ENCODE results near the gene SRPX. TPM values are rescaled to one million over a fixed set of nuclear protein-coding genes. Genes with fewer than 3 reads are reported as not detected.
A peak's percentile ranks its signal among the peaks of the same experiment; 100 is the strongest.

The SRPX gene, protein sequence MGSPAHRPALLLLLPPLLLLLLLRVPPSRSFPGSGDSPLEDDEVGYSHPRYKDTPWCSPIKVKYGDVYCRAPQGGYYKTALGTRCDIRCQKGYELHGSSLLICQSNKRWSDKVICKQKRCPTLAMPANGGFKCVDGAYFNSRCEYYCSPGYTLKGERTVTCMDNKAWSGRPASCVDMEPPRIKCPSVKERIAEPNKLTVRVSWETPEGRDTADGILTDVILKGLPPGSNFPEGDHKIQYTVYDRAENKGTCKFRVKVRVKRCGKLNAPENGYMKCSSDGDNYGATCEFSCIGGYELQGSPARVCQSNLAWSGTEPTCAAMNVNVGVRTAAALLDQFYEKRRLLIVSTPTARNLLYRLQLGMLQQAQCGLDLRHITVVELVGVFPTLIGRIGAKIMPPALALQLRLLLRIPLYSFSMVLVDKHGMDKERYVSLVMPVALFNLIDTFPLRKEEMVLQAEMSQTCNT
- total RNA-seq (not detected), polyA plus RNA-seq (under 1 TPM in 1 of 2 donors, not detected in 1; 0.21 TPM)

DNA sequence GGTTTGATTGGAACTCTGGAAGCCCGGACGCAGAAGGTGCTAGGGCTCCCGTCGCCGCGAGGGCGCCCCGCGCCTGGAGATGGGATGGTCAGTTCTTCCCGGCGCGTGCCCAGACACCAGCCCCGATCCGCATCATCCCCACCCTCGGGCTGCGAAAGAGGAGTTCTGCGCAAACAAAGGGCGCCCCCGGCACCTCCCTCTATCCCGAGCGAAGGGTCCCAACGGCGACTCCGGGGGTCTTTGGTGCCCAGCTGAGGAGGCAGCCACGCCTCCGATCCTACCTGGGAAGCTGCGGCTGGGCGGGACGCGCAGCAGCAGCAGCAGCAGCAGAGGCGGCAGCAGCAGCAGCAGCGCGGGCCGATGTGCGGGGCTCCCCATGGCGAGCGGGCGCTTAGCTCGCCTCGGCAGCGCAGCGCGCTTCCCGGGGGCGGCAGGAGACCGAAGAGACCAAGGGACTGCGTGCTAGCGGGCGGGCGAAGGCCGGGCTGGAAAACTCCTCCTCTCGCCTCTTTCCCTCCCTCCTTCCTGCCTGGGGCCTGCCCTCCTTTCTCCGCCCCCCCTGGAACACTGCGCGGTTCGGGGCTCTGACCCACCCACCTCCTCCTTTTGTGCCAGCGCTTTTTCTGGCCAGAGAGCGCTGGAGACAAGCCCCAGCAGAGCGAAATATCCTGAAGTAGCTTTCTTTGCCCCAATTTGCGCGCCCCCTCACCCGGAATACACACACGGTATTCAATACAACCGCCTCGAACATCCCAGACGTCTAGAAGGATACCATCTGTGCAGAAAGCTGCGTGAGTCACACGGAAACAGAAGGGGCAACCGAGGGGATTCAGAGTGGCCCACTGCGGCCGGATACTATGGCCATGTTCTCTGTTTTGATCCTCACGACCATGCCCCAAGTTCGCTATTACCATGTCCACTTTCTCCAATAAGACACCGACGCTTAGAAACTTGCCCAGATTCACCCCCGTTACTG, at the start of gene SRPX:
Gene SRPX, minus strand, starts transcription at position 457 of the 976 bp plus-strand sequence. Its CDS starts 79 bp downstream, at position 378.
- H3K27me3 Mint-ChIP-seq: peaks cover 19 to 21% of the 10 kb centered on the region in 2 donors
- POLR2A ChIA-PET (ENCODE audit: partially characterized antibody): no interaction called here

DNA sequence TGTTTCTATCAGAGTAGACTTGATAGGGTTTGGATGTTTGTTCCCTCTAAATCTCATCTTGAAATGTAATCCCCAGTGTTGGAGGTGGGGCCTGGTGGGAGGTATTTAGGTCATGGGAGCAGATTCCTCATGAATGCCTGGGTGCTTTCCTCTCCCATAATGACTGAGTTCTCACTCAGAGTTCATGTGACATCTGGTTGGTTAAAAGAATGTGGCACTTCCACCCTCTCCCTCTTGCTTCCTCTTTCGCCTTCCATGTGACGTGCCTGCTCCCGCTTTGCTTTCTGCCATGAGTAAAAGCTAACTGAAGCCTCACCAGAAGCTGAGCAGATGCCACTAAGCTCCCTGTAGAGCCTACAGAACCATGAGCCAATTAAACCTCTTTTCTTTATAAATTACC, 47.3 kb upstream of the SRPX start:
- Histone ChIP-seq H3K27ac (ENCODE audit: low read depth, low read length) (no peak overlapping the region), H3K36me3 (ENCODE audit: insufficient read depth, low read length) (no peaks in the 10 kb centered on the region), H3K27me3 (ENCODE audit: insufficient read depth, low read length) (no peaks in the 10 kb centered on the region), H3K4me3 (ENCODE audit: low read length in 2 of 2) (no peak overlapping the region), H3K9me3 (ENCODE audit: control insufficient read depth in 1 of 2, low read length in 2 of 2) (no peaks in the 10 kb centered on the region), H3K4me1 (ENCODE audit: insufficient read depth, low read length) (no peaks in the 10 kb centered on the region)
- no peak overlapping the region for H3K4me3 Mint-ChIP-seq
- H3K27ac Mint-ChIP-seq: no peak overlapping the region
- intact Hi-C loops (cut with micrococcal nuclease): no loop called here
- peaks cover 12 to 15% of the 10 kb centered on the region in 2 donors for H3K36me3 Mint-ChIP-seq
- DNase-seq: no peak
- ChIA-PET CTCF (ENCODE audit: partially characterized antibody) (no interaction called here), POLR2A (ENCODE audit: partially characterized antibody) (no interaction called here)
- H3K27me3 Mint-ChIP-seq: no peaks in the 10 kb centered on the region
- no peaks in the 10 kb centered on the region for H3K4me1 Mint-ChIP-seq
- H3K9me3 Mint-ChIP-seq: no peaks in the 10 kb centered on the region

More for the DNA sequence above, at the start of gene SRPX:
- Mint-ChIP-seq H3K4me1 (peaks cover 2 to 8% (median 4%) of the 10 kb centered on the region in 4 donors), H3K36me3 (no peaks in the 10 kb centered on the region), H3K4me3 (peak within 1 kb of the TSS; percentile 13 to 74 (median 60)), H3K9me3 (peaks cover 0 to 1% (median 0%) of the 10 kb centered on the region in 8 donors), H3K27ac (no peak within 1 kb of the TSS)
- CTCF ChIA-PET (ENCODE audit: partially characterized antibody): no interaction called here
- Histone ChIP-seq H3K27ac (ENCODE audit: low read depth, low read length) (no peak within 1 kb of the TSS), H3K9me3 (ENCODE audit: control insufficient read depth in 1 of 2, low read length in 2 of 2) (no peaks in the 10 kb centered on the region), H3K36me3 (ENCODE audit: insufficient read depth, low read length) (no peaks in the 10 kb centered on the region), H3K4me3 (ENCODE audit: low read length in 2 of 2) (no peak within 1 kb of the TSS), H3K27me3 (ENCODE audit: insufficient read depth, low read length) (no peaks in the 10 kb centered on the region), H3K4me1 (ENCODE audit: insufficient read depth, low read length) (no peaks in the 10 kb centered on the region)
- intact Hi-C loops (cut with micrococcal nuclease): no loop called here
- no peak for DNase-seq

DNA sequence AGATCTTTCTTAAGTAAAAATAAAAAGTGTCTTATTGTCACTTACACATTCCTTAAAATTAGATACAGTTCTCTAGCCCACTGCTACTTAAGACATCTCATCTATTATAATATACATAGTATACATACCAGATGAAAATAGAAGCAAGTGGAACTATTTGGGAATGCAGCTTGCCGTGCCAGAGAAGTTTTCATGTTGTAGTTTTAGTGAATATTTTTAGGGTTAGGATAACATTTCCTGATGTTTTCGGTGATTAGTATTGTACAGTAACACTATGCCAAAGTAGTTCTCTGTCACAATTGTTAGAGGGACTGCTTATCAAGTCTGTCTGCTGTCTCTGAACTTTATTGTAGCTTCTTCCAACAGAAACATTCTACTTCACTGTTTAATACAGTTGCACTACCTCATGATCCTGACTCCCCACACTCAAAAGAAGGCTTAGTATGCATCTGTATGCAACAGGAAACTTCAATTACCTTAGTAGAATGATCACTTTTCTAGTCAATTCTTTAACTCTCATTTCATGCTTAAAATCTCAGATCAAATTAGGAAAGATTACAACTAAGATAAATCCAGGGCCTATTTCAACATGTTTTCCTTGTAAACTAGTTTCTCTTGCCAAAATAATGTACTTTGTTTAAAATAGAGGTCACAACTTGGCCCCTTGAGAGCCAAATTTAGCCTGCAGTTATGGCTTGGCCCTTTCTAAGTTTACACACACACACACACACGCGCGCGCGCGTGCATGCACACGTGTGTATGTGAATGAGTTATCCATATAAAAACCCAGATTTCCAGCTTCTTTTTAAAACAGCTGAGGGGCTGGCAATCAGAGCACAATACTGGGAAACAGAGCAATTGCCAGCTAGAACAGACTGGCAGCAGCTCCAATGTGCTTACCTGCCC, 42.3 kb upstream of the SRPX start:
- CTCF ChIA-PET (ENCODE audit: partially characterized antibody): interaction anchor here (0.7 kb wide), 1 partner anchor 39 kb away, joined by 3 read pairs; no protein-coding TSS in a partner anchor
- Histone ChIP-seq H3K36me3 (ENCODE audit: insufficient read depth, low read length) (no peaks in the 10 kb centered on the region), H3K27ac (ENCODE audit: low read depth, low read length) (no peak overlapping the region), H3K4me3 (ENCODE audit: low read length in 2 of 2) (no peak overlapping the region), H3K27me3 (ENCODE audit: insufficient read depth, low read length) (no peaks in the 10 kb centered on the region), H3K4me1 (ENCODE audit: insufficient read depth, low read length) (no peaks in the 10 kb centered on the region), H3K9me3 (ENCODE audit: control insufficient read depth in 1 of 2, low read length in 2 of 2) (no peaks in the 10 kb centered on the region)
- Mint-ChIP-seq H3K9me3 (no peaks in the 10 kb centered on the region), H3K4me1 (no peaks in the 10 kb centered on the region), H3K36me3 (no peaks in the 10 kb centered on the region), H3K4me3 (no peak overlapping the region), H3K27me3 (no peaks in the 10 kb centered on the region), H3K27ac (no peak overlapping the region)
- intact Hi-C loops (cut with micrococcal nuclease): no loop called here
- POLR2A ChIA-PET (ENCODE audit: partially characterized antibody): no interaction called here
- no peak for DNase-seq

- intact Hi-C loops (cut with micrococcal nuclease): no loop called here
- DNase-seq: no peak
These were observed 39.6 kb upstream of the SRPX start for GRCh38 chrX:38260231-38260630.

GRCh38 chrX:38256019-38256418, 35.3 kb upstream of the SRPX start:
- DNase-seq: peak in 1 of 5 donors; percentile 35
- intact Hi-C loops (cut with micrococcal nuclease): no loop called here
- Histone ChIP-seq H3K27ac (ENCODE audit: low read depth, low read length) (no peak overlapping the region), H3K4me1 (ENCODE audit: insufficient read depth, low read length) (no peaks in the 10 kb centered on the region), H3K4me3 (ENCODE audit: low read length in 2 of 2) (no peak overlapping the region), H3K36me3 (ENCODE audit: insufficient read depth, low read length) (no peaks in the 10 kb centered on the region), H3K27me3 (ENCODE audit: insufficient read depth, low read length) (no peaks in the 10 kb centered on the region), H3K9me3 (ENCODE audit: control insufficient read depth in 1 of 2, low read length in 2 of 2) (no peaks in the 10 kb centered on the region)
- no peaks in the 10 kb centered on the region for H3K27me3 Mint-ChIP-seq
- ChIA-PET CTCF (ENCODE audit: partially characterized antibody) (no interaction called here), POLR2A (ENCODE audit: partially characterized antibody) (no interaction called here)
- no peaks in the 10 kb centered on the region for H3K9me3 Mint-ChIP-seq
- H3K4me3 Mint-ChIP-seq: no peak overlapping the region
- no peaks in the 10 kb centered on the region for H3K36me3 Mint-ChIP-seq
- H3K27ac Mint-ChIP-seq: no peak overlapping the region
- H3K4me1 Mint-ChIP-seq: no peaks in the 10 kb centered on the region

More at GRCh38 chrX:38260231-38260630, 39.6 kb upstream of the SRPX start:
- no peaks in the 10 kb centered on the region for H3K9me3 ChIP-seq (ENCODE audit: control insufficient read depth in 1 of 2, low read length in 2 of 2)
- no peak overlapping the region for H3K27ac Mint-ChIP-seq
- H3K36me3 Mint-ChIP-seq: no peaks in the 10 kb centered on the region
- H3K4me1 Mint-ChIP-seq: no peaks in the 10 kb centered on the region
- no peak overlapping the region for H3K27ac ChIP-seq (ENCODE audit: low read depth, low read length)
- H3K27me3 ChIP-seq (ENCODE audit: insufficient read depth, low read length): no peaks in the 10 kb centered on the region
- POLR2A ChIA-PET (ENCODE audit: partially characterized antibody): no interaction called here
- H3K4me3 Mint-ChIP-seq: no peak overlapping the region
- no peak overlapping the region for H3K4me3 ChIP-seq (ENCODE audit: low read length in 2 of 2)
- no peaks in the 10 kb centered on the region for H3K27me3 Mint-ChIP-seq
- CTCF ChIA-PET (ENCODE audit: partially characterized antibody): no interaction called here
- no peaks in the 10 kb centered on the region for H3K36me3 ChIP-seq (ENCODE audit: insufficient read depth, low read length)
- no peaks in the 10 kb centered on the region for H3K9me3 Mint-ChIP-seq
- H3K4me1 ChIP-seq (ENCODE audit: insufficient read depth, low read length): no peaks in the 10 kb centered on the region

GRCh38 chrX:38249965-38250364, 29.3 kb upstream of the SRPX start:
- Histone ChIP-seq H3K27me3 (ENCODE audit: insufficient read depth, low read length) (no peaks in the 10 kb centered on the region), H3K9me3 (ENCODE audit: control insufficient read depth in 1 of 2, low read length in 2 of 2) (no peaks in the 10 kb centered on the region), H3K36me3 (ENCODE audit: insufficient read depth, low read length) (no peaks in the 10 kb centered on the region), H3K4me1 (ENCODE audit: insufficient read depth, low read length) (no peaks in the 10 kb centered on the region), H3K27ac (ENCODE audit: low read depth, low read length) (no peak overlapping the region), H3K4me3 (ENCODE audit: low read length in 2 of 2) (no peak overlapping the region)
- POLR2A ChIA-PET (ENCODE audit: partially characterized antibody): no interaction called here
- peaks cover 0 to 1% (median 0%) of the 10 kb centered on the region in 4 donors for H3K4me1 Mint-ChIP-seq
- intact Hi-C loops (cut with micrococcal nuclease): no loop called here
- no peak overlapping the region for H3K27ac Mint-ChIP-seq
- H3K27me3 Mint-ChIP-seq: no peaks in the 10 kb centered on the region
- no peaks in the 10 kb centered on the region for H3K36me3 Mint-ChIP-seq
- no peak for DNase-seq
- CTCF ChIA-PET (ENCODE audit: partially characterized antibody): no interaction called here
- no peak overlapping the region for H3K4me3 Mint-ChIP-seq
- no peaks in the 10 kb centered on the region for H3K9me3 Mint-ChIP-seq

All from CD4-positive, alpha-beta memory T cell (primary cell).